ENCODE results near the gene IFNA10.

DNA sequence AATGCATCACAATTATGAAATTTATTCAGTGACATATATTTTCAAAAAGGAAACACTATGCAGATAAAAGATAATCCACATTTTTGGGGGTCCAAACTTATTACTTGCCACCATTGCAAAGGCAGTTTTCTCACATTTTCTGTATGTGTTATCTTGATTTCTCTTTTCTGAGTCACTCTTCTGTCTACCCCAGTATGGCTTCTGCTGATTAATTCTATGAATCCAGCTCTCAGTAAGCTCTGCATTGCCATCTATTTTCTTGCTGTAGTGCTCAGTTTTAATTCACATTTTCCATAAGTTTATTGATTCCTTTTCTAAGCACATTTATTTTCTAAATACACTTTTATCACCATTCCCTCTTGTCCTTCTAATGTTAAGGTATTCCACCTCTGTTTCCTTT, 1.7 kb downstream of the IFNA10 start:
- TF ChIP-seq, protein P1, sequence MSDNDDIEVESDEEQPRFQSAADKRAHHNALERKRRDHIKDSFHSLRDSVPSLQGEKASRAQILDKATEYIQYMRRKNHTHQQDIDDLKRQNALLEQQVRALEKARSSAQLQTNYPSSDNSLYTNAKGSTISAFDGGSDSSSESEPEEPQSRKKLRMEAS (IDR thresholded peaks at IDR 0.05) = no peak
- TF ChIP-seq RNF2 (IDR thresholded peaks at IDR 0.05; ENCODE audit: borderline replicate concordance, low read depth) (no peak), ESRRA (IDR thresholded peaks at IDR 0.05; ENCODE audit: borderline replicate concordance, low read length) (no peak), FOSL2 (IDR thresholded peaks at IDR 0.05) (no peak), FOSL2 (CRISPR knock-in tag; IDR thresholded peaks at IDR 0.05) (no peak), NFE2L2 (conservative IDR thresholded peaks at IDR 0.05; ENCODE audit: low read length) (no peak), EHMT2 (IDR thresholded peaks at IDR 0.05; ENCODE audit: low read depth) (no peak), CHD2 (IDR thresholded peaks at IDR 0.05; ENCODE audit: low read length, partially characterized antibody) (no peak), HOXB5 (CRISPR knock-in tag; IDR thresholded peaks at IDR 0.05) (no peak), RFX5 (IDR thresholded peaks at IDR 0.05) (no peak), RAD21 (conservative IDR thresholded peaks at IDR 0.05 in 1 of 2, IDR thresholded peaks at IDR 0.05 in 1 of 2) (no peak)
- TF ChIP-seq, protein P2, sequence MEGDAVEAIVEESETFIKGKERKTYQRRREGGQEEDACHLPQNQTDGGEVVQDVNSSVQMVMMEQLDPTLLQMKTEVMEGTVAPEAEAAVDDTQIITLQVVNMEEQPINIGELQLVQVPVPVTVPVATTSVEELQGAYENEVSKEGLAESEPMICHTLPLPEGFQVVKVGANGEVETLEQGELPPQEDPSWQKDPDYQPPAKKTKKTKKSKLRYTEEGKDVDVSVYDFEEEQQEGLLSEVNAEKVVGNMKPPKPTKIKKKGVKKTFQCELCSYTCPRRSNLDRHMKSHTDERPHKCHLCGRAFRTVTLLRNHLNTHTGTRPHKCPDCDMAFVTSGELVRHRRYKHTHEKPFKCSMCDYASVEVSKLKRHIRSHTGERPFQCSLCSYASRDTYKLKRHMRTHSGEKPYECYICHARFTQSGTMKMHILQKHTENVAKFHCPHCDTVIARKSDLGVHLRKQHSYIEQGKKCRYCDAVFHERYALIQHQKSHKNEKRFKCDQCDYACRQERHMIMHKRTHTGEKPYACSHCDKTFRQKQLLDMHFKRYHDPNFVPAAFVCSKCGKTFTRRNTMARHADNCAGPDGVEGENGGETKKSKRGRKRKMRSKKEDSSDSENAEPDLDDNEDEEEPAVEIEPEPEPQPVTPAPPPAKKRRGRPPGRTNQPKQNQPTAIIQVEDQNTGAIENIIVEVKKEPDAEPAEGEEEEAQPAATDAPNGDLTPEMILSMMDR (IDR thresholded peaks at IDR 0.05) = no peak

Measured in A549 (cell line).